Right hindlimb (tissue), 1 donor: ENCODE results near the gene TNPO1.
"Not testable (repeated sequence)": the region's sequence is repeated elsewhere in the genome, so short reads cannot be mapped to it uniquely, and the experiment has no call there.

Experiments
- DNase-seq: peaks from one replicate; pipeline ENCODE4 v3.0.0-alpha.2; 2018

Gene TNPO1

GRCh38 chr5:72816284-72817075 lies at the start of gene TNPO1:
Gene TNPO1, plus strand, starts transcription at chr5:72816661. Its CDS starts 77 bp downstream, at chr5:72816738.
- DNase-seq = peak; percentile 97

GRCh38 chr5:72767289-72768010 lies 49.0 kb upstream of the TNPO1 start:
- no peak for DNase-seq

DNA sequence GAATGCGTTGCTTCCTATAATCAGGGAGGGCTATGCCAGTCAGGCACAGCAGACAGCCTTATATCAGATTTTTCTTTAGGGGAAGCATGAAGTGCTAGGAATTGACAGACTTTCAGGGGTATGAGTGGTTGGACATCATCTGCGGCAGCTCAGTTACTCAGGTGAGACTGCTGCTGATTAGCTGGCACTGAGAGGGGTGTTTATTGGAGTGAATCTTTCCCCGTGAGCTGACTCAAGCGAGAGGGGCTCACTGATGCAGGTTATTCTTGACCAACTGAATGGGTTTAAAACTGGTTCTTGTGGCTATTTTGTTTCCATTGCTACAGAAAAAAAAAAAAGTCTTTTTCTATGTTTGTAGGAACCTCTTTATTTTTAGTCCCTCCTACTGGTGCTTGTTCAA lies 46.2 kb upstream of the TNPO1 start:
- DNase-seq = no peak

- no peak for DNase-seq
Observed at GRCh38 chr5:72776684-72777083, 39.8 kb upstream of the TNPO1 start.

DNA sequence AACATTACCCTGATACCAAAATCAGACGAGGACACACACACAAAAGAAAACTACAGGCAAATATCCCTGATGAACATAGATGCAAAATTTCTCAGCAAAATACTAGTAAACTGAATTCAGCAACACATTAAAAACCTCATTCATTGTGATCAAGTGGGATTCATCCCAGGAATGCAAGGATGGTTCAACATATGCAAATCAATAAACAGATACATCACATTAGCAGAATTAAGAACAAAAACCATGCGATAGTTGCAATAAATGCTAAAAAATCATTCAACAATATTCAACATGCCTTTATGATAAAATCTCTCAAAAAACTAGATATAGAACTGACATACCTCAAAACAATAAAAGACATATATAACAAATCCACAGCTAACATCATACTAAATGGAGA lies 36.9 kb upstream of the TNPO1 start:
- no peak for DNase-seq

DNA sequence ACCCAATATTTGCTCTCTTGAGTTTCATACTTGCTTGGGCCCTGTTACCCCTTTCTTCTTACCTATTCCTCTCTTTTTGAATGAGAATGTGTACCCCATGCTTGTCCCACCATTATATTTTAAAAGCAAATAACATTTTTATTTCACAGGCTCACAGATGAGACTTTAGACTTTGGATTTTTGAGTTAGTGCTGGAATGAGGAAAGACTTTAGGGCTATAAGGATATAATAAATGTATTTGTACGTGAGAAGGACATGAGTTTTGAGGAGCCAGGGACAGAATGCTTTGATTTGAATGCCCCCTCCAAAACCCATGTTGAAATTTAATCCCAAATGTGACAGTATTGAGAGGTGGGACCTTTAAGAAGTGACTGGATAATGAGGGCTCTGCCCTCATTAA lies 33.1 kb upstream of the TNPO1 start:
- no peak for DNase-seq

GRCh38 chr5:72784129-72784528 lies 32.3 kb upstream of the TNPO1 start:
- no peak for DNase-seq

DNA sequence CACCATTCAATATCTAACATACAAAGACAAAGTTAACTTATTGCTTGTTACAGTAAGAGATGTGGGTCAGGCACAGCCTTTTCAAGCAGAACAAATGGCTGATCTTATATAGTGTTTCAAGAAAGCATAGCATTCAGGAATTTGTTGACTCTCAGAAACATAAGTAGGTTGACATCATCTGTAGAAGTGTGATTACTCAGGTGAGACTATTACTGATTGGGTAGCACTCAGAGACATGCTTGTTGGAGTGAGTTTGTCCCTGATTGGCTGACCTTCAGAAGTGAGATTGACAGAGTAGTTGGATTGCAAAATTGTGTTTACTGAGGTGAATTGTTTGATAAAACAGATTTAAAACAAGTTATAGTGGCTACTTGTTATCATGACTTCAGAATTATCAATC lies 30.7 kb upstream of the TNPO1 start:
- DNase-seq = no peak

GRCh38 chr5:72786676-72787075 lies 29.8 kb upstream of the TNPO1 start:
- DNase-seq = no peak

GRCh38 chr5:72788866-72789505 lies 27.5 kb upstream of the TNPO1 start:
- no peak for DNase-seq

GRCh38 chr5:72790186-72790585 lies 26.3 kb upstream of the TNPO1 start:
- no peak for DNase-seq

DNA sequence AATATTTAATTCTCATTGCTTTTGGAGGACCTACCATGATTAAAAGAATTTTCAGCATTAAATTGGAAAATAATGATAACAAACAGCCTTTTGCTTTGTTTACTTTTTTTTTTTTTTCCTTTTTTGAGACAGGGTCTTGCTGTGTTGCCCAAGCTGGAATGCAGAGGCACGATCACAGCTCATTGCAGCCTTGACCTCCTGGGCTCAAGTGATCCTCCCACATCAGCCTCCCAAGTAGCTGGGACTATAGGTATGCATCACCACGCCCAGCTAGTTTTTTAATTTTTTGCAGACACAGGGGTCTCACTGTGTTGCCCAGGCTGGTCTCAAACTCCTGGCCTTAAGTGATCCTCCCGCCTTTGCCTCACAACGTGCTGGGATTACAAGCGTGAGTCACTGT lies 23.8 kb upstream of the TNPO1 start:
- DNase-seq = not testable (repeated sequence)

GRCh38 chr5:72796001-72796400 lies 20.5 kb upstream of the TNPO1 start:
- no peak for DNase-seq

- DNase-seq = no peak
Observed at GRCh38 chr5:72799721-72800120, 16.7 kb upstream of the TNPO1 start.

GRCh38 chr5:72808637-72809036 lies 7.8 kb upstream of the TNPO1 start:
- not testable (repeated sequence) for DNase-seq

DNA sequence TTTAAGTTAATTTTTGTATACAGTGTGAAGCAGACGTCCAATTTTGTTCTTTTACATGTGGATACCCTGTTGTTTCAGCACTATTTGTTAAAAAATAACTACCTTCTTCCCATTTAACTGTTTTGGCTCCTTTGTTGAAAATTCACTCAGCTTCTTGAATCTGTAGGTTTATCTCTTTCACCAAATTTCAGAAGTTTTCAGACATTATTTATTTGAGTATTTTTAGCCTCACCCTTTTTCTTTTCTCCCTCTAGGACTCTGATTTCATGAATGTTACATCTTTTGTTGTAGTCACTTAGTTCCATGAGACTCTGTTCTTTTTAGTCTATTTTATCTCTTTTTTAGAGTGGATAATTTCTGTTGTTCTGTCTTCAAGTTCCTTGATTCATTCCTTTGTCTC lies 4.6 kb upstream of the TNPO1 start:
- DNase-seq = no peak

DNA sequence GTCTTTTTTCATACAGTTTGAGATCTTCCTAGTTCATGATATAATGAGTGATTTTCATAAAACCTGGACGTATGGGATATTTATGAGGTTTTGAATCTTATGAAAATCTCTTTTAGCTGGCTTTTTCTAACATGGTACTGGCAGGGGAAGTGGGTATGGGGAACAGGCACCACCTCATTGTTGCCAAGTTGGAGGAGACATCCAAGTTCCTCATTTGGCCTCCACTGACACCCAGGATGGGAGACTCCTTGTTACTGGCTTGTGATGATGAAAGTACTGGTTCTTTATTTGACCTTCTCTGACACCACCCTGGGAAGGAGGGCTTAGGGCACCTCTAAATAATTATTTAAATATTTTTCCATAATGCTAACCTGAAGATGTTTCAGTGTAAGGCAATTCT lies 4.0 kb upstream of the TNPO1 start:
- DNase-seq = no peak

DNA sequence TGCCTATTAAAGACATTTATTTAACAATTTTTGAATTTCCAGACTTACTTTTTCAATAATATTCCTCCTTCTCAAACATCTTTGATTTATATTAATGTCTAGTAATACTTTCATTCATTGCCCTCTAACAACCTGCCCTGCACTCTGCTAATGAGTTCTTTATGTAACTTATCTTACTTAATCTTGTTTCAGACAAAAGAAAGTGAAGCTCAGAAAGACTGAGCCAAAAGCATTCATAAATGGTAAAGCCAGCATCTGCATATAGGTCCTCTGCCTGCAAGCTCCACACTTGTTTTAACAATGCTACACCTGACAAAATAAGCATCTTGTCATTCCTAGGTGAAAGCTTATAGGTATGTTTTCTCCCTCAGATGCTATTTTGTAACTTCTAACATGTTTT lies 2.4 kb upstream of the TNPO1 start:
- no peak for DNase-seq

- no peak for DNase-seq
Observed at GRCh38 chr5:72814864-72815263, 1.6 kb upstream of the TNPO1 start.

GRCh38 chr5:72815580-72816283 lies 729 bp upstream of the TNPO1 start:
- no peak for DNase-seq

DNA sequence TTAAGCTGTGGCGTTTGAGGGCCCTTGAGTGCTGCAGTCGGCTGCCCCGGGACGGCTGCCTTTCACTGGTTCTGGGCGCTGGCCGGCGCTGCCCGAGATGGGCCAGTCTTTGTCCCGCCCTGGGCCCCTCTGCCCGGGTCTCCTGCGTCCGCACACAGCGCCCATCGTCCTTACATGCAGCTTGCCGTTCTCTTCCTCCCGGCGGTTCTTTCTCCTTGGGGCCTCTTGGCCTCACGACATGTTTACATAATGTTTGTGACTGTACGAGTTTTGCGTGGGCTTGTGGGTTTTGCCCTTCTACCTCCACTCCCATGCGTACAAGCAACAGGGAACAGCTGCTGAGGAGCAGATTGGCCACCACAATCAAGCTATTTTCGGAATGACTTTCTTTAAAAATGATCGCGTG lies 618 bp downstream of the TNPO1 start:
- DNase-seq = peak; percentile 74

DNA sequence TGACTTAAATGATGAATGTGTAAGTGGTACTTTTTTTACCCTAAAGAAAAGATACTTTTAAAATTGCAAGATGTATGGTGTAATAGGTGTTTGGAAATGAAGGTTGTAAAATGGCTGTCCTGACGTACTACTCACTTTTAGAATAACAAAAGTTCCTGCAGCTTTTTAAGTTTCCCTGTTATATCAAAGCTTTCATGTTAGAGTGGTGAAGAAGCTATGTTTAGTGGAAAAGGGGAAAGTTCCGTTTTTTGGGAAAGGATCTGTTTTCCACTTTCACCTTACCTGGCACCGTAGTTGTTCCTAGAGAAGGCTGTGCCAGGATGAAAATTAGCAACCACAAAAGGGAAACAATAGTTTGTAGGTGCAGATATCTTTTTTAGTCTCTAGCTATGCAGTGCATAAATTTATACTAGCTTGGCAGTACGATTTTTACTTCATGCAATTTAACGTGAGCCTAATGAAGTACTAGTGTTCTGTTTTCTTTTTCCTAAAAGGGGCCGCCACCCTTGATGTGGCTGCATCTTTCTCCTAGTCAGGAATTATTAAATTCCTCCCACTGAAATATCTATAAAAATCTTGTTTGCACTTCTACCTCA lies 1.3 kb downstream of the TNPO1 start:
- DNase-seq = no peak
